ENCODE data around the gene CACNA1I. TPM values are rescaled to one million over a fixed set of nuclear protein-coding genes. Genes with fewer than 3 reads are reported as not detected.

Gene CACNA1I
- total and polyA plus RNA-seq, 2 of the 8 experiments (the other 6 are each of a cell fraction or from before 2014, with no cell fraction given): 0.77 to 1.2 TPM

GRCh38 chr22:39700565-39700964 lies 130.0 kb downstream of the CACNA1I start:
- H3K27me3 ChIP-seq (replicated peaks in 1 of 4; ENCODE audit: control insufficient read depth in 3 of 4, extremely low read depth in 1 of 4, insufficient read depth in 3 of 4, low read length in 3 of 4): no peaks in the 10 kb centered on the region; a peak in 1 of 7 replicates

More at GRCh38 chr22:39700565-39700964, 130.0 kb downstream of the CACNA1I start:
- no peak overlapping the region for H3K18ac ChIP-seq (ENCODE audit: extremely low read depth, low read length)
- no peaks in the 10 kb centered on the region; a peak in 1 of 7 replicates for H3K4me1 ChIP-seq (replicated peaks in 1 of 4; ENCODE audit: control insufficient read depth in 3 of 4, insufficient read depth in 4 of 4, low read length in 3 of 4)
- no peak overlapping the region for H3K23ac ChIP-seq (ENCODE audit: insufficient read length)
- POLR2A ChIA-PET (ENCODE audit: partially characterized antibody): interaction anchor here (0.6 kb wide), 1 partner anchor 242 kb away, joined by 3 read pairs; no protein-coding TSS in a partner anchor
- H4K91ac ChIP-seq (replicated peaks; ENCODE audit: insufficient read length, low read length): no peak overlapping the region
- no peak overlapping the region for H2AFZ ChIP-seq (ENCODE audit: low read length)
- H3K4me3 ChIP-seq (ENCODE audit: extremely low read depth in 1 of 4, insufficient read depth in 2 of 4, low read depth in 3 of 4, low read length in 4 of 4): no peak overlapping the region
- H3K27ac ChIP-seq (ENCODE audit: low read depth, low read length): no peak overlapping the region
- TF ChIP-seq GTF2F1 (IDR thresholded peaks at IDR 0.05; ENCODE audit: borderline replicate concordance, low read depth, low read length) (no peak), TCF12 (IDR thresholded peaks at IDR 0.05; ENCODE audit: low read depth, low read length) (no peak), MAFK (IDR thresholded peaks at IDR 0.05; ENCODE audit: low read depth, low read length) (no peak), CEBPB (IDR thresholded peaks at IDR 0.05; ENCODE audit: low read depth, low read length) (no peak), RFX5 (IDR thresholded peaks at IDR 0.05; ENCODE audit: borderline replicate concordance, low read depth, low read length) (no peak), HDAC6 (IDR thresholded peaks at IDR 0.05; ENCODE audit: low read depth, low read length) (no peak), YY1 (IDR thresholded peaks at IDR 0.05; ENCODE audit: low read depth, low read length) (no peak), GABPA (IDR thresholded peaks at IDR 0.05; ENCODE audit: borderline replicate concordance, insufficient read depth, low read length) (no peak), SAP30 (IDR thresholded peaks at IDR 0.05; ENCODE audit: insufficient read depth, insufficient replicate concordance, low read length) (no peak), TEAD4 (IDR thresholded peaks at IDR 0.05; ENCODE audit: low read depth, low read length) (no peak), BACH1 (IDR thresholded peaks at IDR 0.05; ENCODE audit: low read length) (no peak)
- no peak overlapping the region for H3K56ac ChIP-seq (replicated peaks; ENCODE audit: insufficient read length, low read depth, low read length)
- no peaks in the 10 kb centered on the region for H3K79me2 ChIP-seq (ENCODE audit: control insufficient read depth in 1 of 2, insufficient read depth in 2 of 2, low read length in 2 of 2)
- 0 out of 7 replicates have a peak overlapping the region, but pooled peaks of 1 of the 4 experiments have one; percentile 17 for H3K9ac ChIP-seq (replicated peaks in 1 of 4; ENCODE audit: extremely low read depth in 1 of 4, low read depth in 3 of 4, low read length in 3 of 4)
- H4K8ac ChIP-seq (ENCODE audit: extremely low read depth, insufficient read depth, low read length): peak overlapping the region; percentile 43; the same call in 1 of the 2 replicates
- CTCF ChIA-PET (ENCODE audit: partially characterized antibody): interaction anchor here (1.1 to 1.4 kb wide), 4 partner anchors 14 to 76 kb away, joined by 3 to 6 read pairs (median 3); no protein-coding TSS in a partner anchor
- H2BK20ac ChIP-seq (ENCODE audit: low read length): no peak overlapping the region
- H2BK12ac ChIP-seq (ENCODE audit: low read depth, low read length): no peak overlapping the region
- no peak overlapping the region for H2BK120ac ChIP-seq (replicated peaks; ENCODE audit: low read depth, low read length)
- H2BK15ac ChIP-seq (ENCODE audit: low read length): no peak overlapping the region
- H4K20me1 ChIP-seq (replicated peaks in 1 of 2; ENCODE audit: control insufficient read depth in 1 of 2, insufficient read depth in 2 of 2, low read length in 2 of 2): no peaks in the 10 kb centered on the region
- H3K36me3 ChIP-seq (ENCODE audit: control insufficient read depth in 2 of 4, insufficient read depth in 4 of 4, low read length in 3 of 4): peaks cover 0 to 2% (median 0%) of the 10 kb centered on the region in 4 experiments; a peak in 2 of 8 replicates
- 90% methylated on average over 6 of the region's 7 CpGs; no CpG with 5 or more reads in 1 of the 2 experiments for WGBS, 2 experiments (ENCODE audit: extremely low coverage in 1 of 2, insufficient coverage in 1 of 2, insufficient read length in 1 of 2, insufficient replicate concordance in 2 of 2, low coverage in 1 of 2, low lambda C conversion rate in 2 of 2, missing lambda C conversion rate in 1 of 2)
- H3K4me2 ChIP-seq (ENCODE audit: insufficient read depth in 1 of 2, low read depth in 2 of 2, low read length in 2 of 2): no peak overlapping the region
- no peak for DNase-seq (ENCODE audit: low read depth in 1 of 2, low spot score in 2 of 2)
- no peak overlapping the region for H2BK5ac ChIP-seq (ENCODE audit: low read depth, low read length)
- no peak overlapping the region for H3K4ac ChIP-seq (replicated peaks; ENCODE audit: insufficient read length, low read depth, low read length)
- no peaks in the 10 kb centered on the region for H3K79me1 ChIP-seq (ENCODE audit: low read depth, low read length)
- no peaks in the 10 kb centered on the region for H3K9me3 ChIP-seq (ENCODE audit: insufficient read depth in 2 of 2, low read depth in 1 of 2, low read length in 1 of 2)
- no peak for FAIRE-seq
- H3K14ac ChIP-seq (ENCODE audit: insufficient read length): no peak overlapping the region
- H4K5ac ChIP-seq (ENCODE audit: insufficient read length, low read depth, low read length): no peak overlapping the region
- no peaks in the 10 kb centered on the region; the same call in 1 of the 2 replicates for H3K23me2 ChIP-seq (ENCODE audit: low read depth, low read length)
- no peak overlapping the region for H2AK5ac ChIP-seq (ENCODE audit: low read depth, low read length)
